ENCODE data around the gene SPRN.

SPRN gene

DNA sequence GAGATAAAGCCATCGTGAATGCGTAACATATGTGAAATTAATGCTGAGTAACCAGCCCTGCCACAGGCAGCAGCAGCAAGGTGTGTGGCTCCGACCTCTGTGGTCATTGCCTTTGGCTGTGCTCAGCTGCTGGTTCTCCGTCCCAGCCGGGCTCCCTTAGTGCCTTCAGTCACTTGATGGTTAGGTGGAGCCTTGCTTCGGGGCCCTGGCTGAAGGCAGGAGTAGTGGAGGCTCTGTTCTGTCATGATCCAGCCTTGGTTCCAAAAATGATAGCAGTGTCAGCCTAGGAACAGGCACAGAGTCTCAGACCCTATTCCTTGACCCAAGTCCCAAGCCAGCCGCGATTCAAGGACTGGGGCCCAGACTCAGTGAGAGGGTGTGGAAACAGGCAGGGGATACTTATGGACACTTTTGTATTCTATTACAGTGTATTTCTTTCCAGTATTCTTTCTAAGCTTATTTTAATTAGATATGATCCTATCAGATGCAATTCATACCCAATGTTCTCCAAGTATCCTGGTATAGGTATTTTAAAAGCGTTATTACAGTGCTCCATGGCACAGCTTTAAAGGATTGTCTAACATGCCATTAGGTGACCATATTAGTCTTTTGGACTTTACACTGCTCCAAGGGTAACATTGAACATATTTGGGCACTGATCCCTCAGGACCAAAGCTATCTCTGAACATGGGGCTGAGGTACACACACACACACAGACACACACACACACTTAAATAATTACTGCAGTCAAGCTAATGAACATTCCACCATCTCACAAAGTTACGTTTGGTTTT, 38.3 kb upstream of the SPRN start:
- Histone ChIP-seq H3K4me2 (ENCODE audit: low read depth, low read length, poor library complexity, severe bottlenecking) (no peak overlapping the region), H4K20me1 (ENCODE audit: low read depth, low read length) (no peaks in the 10 kb centered on the region), H3K9me2 (replicated peaks; ENCODE audit: insufficient read depth, low read length) (no peaks in the 10 kb centered on the region), H3K27me3 (ENCODE audit: low read length) (no peaks in the 10 kb centered on the region), H3K4me3 (ENCODE audit: insufficient read depth, low read length, poor library complexity, severe bottlenecking) (no peak overlapping the region), H3K9ac (ENCODE audit: low read length) (no peak overlapping the region), H3K36me3 (ENCODE audit: low read length) (no peaks in the 10 kb centered on the region), H2AFZ (ENCODE audit: low read depth, low read length, severe bottlenecking) (no peak overlapping the region), H3K9me3 (ENCODE audit: insufficient read depth, low read length) (no peaks in the 10 kb centered on the region), H3F3A (ENCODE audit: insufficient read depth) (no peaks in the 10 kb centered on the region), H3K79me2 (ENCODE audit: insufficient read depth, low read length) (no peaks in the 10 kb centered on the region), H3K27ac (ENCODE audit: low read depth, low read length) (no peak overlapping the region)
- TF ChIP-seq EZH2phosphoT487 (conservative IDR thresholded peaks at IDR 0.05; ENCODE audit: low read length), result no peak
- TF ChIP-seq, protein P1, sequence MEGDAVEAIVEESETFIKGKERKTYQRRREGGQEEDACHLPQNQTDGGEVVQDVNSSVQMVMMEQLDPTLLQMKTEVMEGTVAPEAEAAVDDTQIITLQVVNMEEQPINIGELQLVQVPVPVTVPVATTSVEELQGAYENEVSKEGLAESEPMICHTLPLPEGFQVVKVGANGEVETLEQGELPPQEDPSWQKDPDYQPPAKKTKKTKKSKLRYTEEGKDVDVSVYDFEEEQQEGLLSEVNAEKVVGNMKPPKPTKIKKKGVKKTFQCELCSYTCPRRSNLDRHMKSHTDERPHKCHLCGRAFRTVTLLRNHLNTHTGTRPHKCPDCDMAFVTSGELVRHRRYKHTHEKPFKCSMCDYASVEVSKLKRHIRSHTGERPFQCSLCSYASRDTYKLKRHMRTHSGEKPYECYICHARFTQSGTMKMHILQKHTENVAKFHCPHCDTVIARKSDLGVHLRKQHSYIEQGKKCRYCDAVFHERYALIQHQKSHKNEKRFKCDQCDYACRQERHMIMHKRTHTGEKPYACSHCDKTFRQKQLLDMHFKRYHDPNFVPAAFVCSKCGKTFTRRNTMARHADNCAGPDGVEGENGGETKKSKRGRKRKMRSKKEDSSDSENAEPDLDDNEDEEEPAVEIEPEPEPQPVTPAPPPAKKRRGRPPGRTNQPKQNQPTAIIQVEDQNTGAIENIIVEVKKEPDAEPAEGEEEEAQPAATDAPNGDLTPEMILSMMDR (IDR thresholded peaks at IDR 0.05; ENCODE audit: insufficient read depth, low read length, poor library complexity, severe bottlenecking), result no peak

DNA sequence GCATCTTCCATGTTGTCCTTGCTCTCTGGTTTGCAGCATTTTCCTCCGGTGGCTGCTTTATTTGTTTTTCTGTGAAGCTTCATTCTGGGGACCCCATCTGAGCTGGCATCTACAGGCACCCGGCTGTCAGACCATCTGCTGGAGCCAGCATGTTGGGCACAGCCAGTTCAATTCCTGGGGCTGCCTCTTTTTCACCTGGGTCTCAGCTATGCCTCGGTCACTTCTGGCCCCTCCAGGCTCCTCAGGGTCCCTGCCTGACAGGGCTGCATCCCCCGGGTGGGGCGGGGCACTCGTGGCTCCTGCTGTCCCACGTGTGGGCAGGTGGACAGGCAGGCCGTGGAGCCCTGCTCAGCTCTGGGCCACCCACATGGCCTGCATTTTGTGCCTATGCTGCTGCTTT, 37.4 kb upstream of the SPRN start:
- H4K20me1 ChIP-seq (ENCODE audit: low read depth, low read length), result no peaks in the 10 kb centered on the region
- no peaks in the 10 kb centered on the region for H3K79me2 ChIP-seq (ENCODE audit: insufficient read depth, low read length)
- H3K27ac ChIP-seq (ENCODE audit: low read depth, low read length), result no peak overlapping the region
- H3K9me3 ChIP-seq (ENCODE audit: insufficient read depth, low read length), result no peaks in the 10 kb centered on the region
- H3F3A ChIP-seq (ENCODE audit: insufficient read depth), result no peaks in the 10 kb centered on the region
- no peak overlapping the region for H2AFZ ChIP-seq (ENCODE audit: low read depth, low read length, severe bottlenecking)
- H3K4me2 ChIP-seq (ENCODE audit: low read depth, low read length, poor library complexity, severe bottlenecking), result no peak overlapping the region
- no peaks in the 10 kb centered on the region for H3K9me2 ChIP-seq (replicated peaks; ENCODE audit: insufficient read depth, low read length)
- no peaks in the 10 kb centered on the region for H3K27me3 ChIP-seq (ENCODE audit: low read length)
- H3K4me3 ChIP-seq (ENCODE audit: insufficient read depth, low read length, poor library complexity, severe bottlenecking), result no peak overlapping the region
- H3K36me3 ChIP-seq (ENCODE audit: low read length), result no peaks in the 10 kb centered on the region
- no peak overlapping the region for H3K9ac ChIP-seq (ENCODE audit: low read length)
- TF ChIP-seq, protein P1 (IDR thresholded peaks at IDR 0.05; ENCODE audit: insufficient read depth, low read length, poor library complexity, severe bottlenecking), result no peak
- no peak for TF ChIP-seq EZH2phosphoT487 (conservative IDR thresholded peaks at IDR 0.05; ENCODE audit: low read length)

DNA sequence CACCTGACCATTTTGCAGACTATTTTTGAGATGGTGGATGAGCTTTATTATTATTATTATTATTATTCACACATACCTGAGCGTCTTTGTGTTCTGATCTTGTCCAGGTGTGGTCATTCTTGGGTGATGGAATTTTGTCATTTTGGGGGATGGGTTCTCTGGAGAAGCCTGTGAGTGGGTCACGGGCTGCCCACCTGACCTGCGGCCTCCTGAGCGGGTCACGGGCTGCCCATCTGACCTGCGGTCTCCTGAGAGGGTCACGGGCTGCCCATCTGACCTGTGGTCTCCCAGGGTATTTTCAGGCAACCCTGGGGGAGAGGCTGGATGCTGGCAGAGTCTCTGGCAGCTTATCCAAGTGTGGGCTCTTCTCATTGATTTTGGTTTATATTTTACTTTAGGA, 36.6 kb upstream of the SPRN start:
- Histone ChIP-seq H3K9me3 (ENCODE audit: insufficient read depth, low read length) (no peaks in the 10 kb centered on the region), H3K9me2 (replicated peaks; ENCODE audit: insufficient read depth, low read length) (no peaks in the 10 kb centered on the region), H3K79me2 (ENCODE audit: insufficient read depth, low read length) (no peaks in the 10 kb centered on the region), H3K4me3 (ENCODE audit: insufficient read depth, low read length, poor library complexity, severe bottlenecking) (no peak overlapping the region), H3K9ac (ENCODE audit: low read length) (no peak overlapping the region), H3K4me2 (ENCODE audit: low read depth, low read length, poor library complexity, severe bottlenecking) (no peak overlapping the region), H4K20me1 (ENCODE audit: low read depth, low read length) (no peaks in the 10 kb centered on the region), H3K27me3 (ENCODE audit: low read length) (no peaks in the 10 kb centered on the region), H3K36me3 (ENCODE audit: low read length) (no peaks in the 10 kb centered on the region), H3K27ac (ENCODE audit: low read depth, low read length) (no peak overlapping the region), H2AFZ (ENCODE audit: low read depth, low read length, severe bottlenecking) (no peak overlapping the region), H3F3A (ENCODE audit: insufficient read depth) (no peaks in the 10 kb centered on the region)
- TF ChIP-seq, protein P1 (IDR thresholded peaks at IDR 0.05; ENCODE audit: insufficient read depth, low read length, poor library complexity, severe bottlenecking), result no peak
- TF ChIP-seq EZH2phosphoT487 (conservative IDR thresholded peaks at IDR 0.05; ENCODE audit: low read length), result no peak

Measured in SU-DHL-6 (cell line).